Kidney glomerular epithelial cell (primary cell): Measurements from ENCODE around the gene PDE4D.
A peak's percentile ranks its signal among the peaks of the same experiment; 100 is the strongest.
"Not testable (repeated sequence)": the region's sequence is repeated elsewhere in the genome, so short reads cannot be mapped to it uniquely, and the experiment has no call there.

Experiments used
- DNase-seq: peaks from one replicate; lab custom pipeline; 2025; lab: John Stamatoyannopoulos, UW

PDE4D gene

GRCh38 chr5:59703789-59704188, 189.7 kb downstream of the PDE4D start:
- no peak for DNase-seq

GRCh38 chr5:59698207-59699178, 195.0 kb downstream of the PDE4D start:
- DNase-seq, result no peak

- no peak for DNase-seq
These were observed 199.1 kb downstream of the PDE4D start for GRCh38 chr5:59694411-59694810.

- DNase-seq, result no peak
These were observed 199.8 kb downstream of the PDE4D start for GRCh38 chr5:59693492-59694309.

GRCh38 chr5:59685793-59686192, 207.7 kb downstream of the PDE4D start:
- DNase-seq, result no peak

GRCh38 chr5:59685191-59685530, 208.4 kb downstream of the PDE4D start:
- DNase-seq, result no peak

GRCh38 chr5:59684388-59685190, 208.9 kb downstream of the PDE4D start:
- no peak for DNase-seq

- no peak for DNase-seq
These were observed 210.2 kb downstream of the PDE4D start for GRCh38 chr5:59683311-59683710.

- DNase-seq, result no peak
These were observed 211.0 kb downstream of the PDE4D start for GRCh38 chr5:59682542-59682941.

- no peak for DNase-seq
These were observed 214.6 kb downstream of the PDE4D start for GRCh38 chr5:59678943-59679342.

- DNase-seq, result no peak
These were observed 218.8 kb downstream of the PDE4D start for GRCh38 chr5:59674763-59675162.

- DNase-seq, result peak; percentile 26
These were observed 220.0 kb downstream of the PDE4D start for GRCh38 chr5:59673438-59674058.

- DNase-seq, result no peak
These were observed 227.0 kb downstream of the PDE4D start for GRCh38 chr5:59666440-59667068.

- not testable (repeated sequence) for DNase-seq
These were observed 227.7 kb downstream of the PDE4D start for GRCh38 chr5:59665832-59666203.

- DNase-seq, result no peak
These were observed 228.3 kb downstream of the PDE4D start for GRCh38 chr5:59665086-59665831.

GRCh38 chr5:59661954-59662615, 231.4 kb downstream of the PDE4D start:
- DNase-seq, result no peak

GRCh38 chr5:59661311-59661710, 232.2 kb downstream of the PDE4D start:
- DNase-seq, result no peak

- peak; percentile 34 for DNase-seq
These were observed 232.8 kb downstream of the PDE4D start for GRCh38 chr5:59660737-59661136.

- no peak for DNase-seq
These were observed 236.9 kb downstream of the PDE4D start for GRCh38 chr5:59656351-59657254.
